GM06990 (cell line): ENCODE data around the gene RNF13.

Experiments used
- DNase-seq: peaks from one replicate; pipeline ENCODE4 v3.0.0-alpha.2; 2011; ENCODE audit not compliant: insufficient read length; ENCODE audit errors: extremely low read depth
- H3K27me3 ChIP-seq: replicated peaks from 2 replicates; pipeline ENCODE4 v1.6.0; 2011; ENCODE audit warnings: low read length; ENCODE audit not compliant: control insufficient read depth, insufficient read depth
- H3K36me3 ChIP-seq: 2 replicates; pipeline ENCODE4 v1.5.1; 2011; ENCODE audit warnings: low read length; ENCODE audit not compliant: control insufficient read depth, insufficient read depth
- H3K4me3 ChIP-seq: replicated peaks from 2 replicates; pipeline ENCODE4 v1.5.1; 2011; ENCODE audit warnings: low read depth, mild to moderate bottlenecking, control low read depth, low read length
- CTCF ChIP-seq: IDR thresholded peaks from 2 replicates; pipeline ENCODE4 v1.5.1; 2011; ENCODE audit warnings: low read length, control low read depth, mild to moderate bottlenecking, inconsistent platforms; ENCODE audit not compliant: insufficient read depth, poor library complexity, severe bottlenecking

The RNF13 gene

GRCh38 chr3:149810846-149811245 lies 2.2 kb upstream of the RNF13 start:
- no peak overlapping the region for H3K4me3 ChIP-seq
- DNase-seq: no peak
- H3K36me3 ChIP-seq: no peaks in the 10 kb centered on the region
- H3K27me3 ChIP-seq: no peaks in the 10 kb centered on the region
- TF ChIP-seq CTCF: no peak

- Histone ChIP-seq H3K4me3 (peak overlapping the region; percentile 76), H3K27me3 (no peaks in the 10 kb centered on the region), H3K36me3 (no peaks in the 10 kb centered on the region)
- DNase-seq: no peak
- no peak for TF ChIP-seq CTCF
These were observed 830 bp upstream of the RNF13 start for GRCh38 chr3:149812165-149812605.

GRCh38 chr3:149813367-149814281 lies 609 bp downstream of the RNF13 start:
- peak; percentile 20 for DNase-seq
- no peaks in the 10 kb centered on the region for H3K36me3 ChIP-seq
- peak overlapping the region; percentile 76 for H3K4me3 ChIP-seq
- no peaks in the 10 kb centered on the region for H3K27me3 ChIP-seq
- TF ChIP-seq CTCF: no peak

GRCh38 chr3:149815321-149815720 lies 2.3 kb downstream of the RNF13 start:
- Histone ChIP-seq H3K4me3 (peak overlapping the region; percentile 3), H3K27me3 (no peaks in the 10 kb centered on the region), H3K36me3 (no peaks in the 10 kb centered on the region)
- TF ChIP-seq CTCF: no peak
- no peak for DNase-seq

GRCh38 chr3:149815728-149816127 lies 2.7 kb downstream of the RNF13 start:
- no peak for DNase-seq
- Histone ChIP-seq H3K36me3 (no peaks in the 10 kb centered on the region), H3K27me3 (no peaks in the 10 kb centered on the region), H3K4me3 (no peak overlapping the region)
- TF ChIP-seq CTCF: no peak

GRCh38 chr3:149816311-149816710 lies 3.3 kb downstream of the RNF13 start:
- no peak overlapping the region for H3K4me3 ChIP-seq
- TF ChIP-seq CTCF: no peak
- DNase-seq: no peak
- H3K27me3 ChIP-seq: no peaks in the 10 kb centered on the region
- H3K36me3 ChIP-seq: no peaks in the 10 kb centered on the region
